ENCODE results near the gene SLC17A9.

The SLC17A9 gene

DNA sequence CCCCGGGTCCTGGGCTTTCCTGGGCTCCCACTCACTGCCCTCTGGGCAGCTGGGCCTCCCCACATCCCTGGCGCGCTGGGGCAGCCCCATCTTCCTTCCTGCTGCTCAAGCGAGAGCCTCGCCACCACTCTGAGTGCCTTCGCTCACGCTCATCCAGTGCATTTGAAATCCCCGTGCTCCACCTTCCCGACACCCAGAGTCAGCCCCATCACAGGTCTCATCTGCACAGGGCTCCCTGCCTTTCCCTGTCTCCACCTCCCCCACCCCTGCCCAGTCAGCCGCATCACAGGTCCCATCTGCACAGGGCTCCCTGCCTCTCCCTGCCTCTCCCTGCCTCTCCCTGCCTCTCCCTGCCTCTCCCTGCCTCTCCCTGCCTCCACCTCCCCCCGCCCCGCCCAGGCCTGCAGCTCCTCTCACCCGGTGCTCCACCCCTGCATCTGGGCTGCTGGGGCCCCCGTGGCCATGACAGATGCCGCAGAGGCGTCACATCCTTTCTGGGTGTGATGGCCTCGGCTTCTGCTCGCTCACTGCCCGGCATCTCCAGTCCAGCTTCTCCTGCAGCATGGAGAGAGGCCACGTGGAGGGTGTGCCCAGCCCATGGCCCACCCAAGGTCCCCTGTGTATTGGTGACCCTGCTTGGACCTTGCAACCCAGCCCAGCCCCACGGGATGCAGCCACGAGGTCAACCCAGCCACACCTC, 63.3 kb downstream of the SLC17A9 start:
- DNase-seq (ENCODE audit: low read depth in 4 of 4, low spot score in 1 of 4): no peak

DNA sequence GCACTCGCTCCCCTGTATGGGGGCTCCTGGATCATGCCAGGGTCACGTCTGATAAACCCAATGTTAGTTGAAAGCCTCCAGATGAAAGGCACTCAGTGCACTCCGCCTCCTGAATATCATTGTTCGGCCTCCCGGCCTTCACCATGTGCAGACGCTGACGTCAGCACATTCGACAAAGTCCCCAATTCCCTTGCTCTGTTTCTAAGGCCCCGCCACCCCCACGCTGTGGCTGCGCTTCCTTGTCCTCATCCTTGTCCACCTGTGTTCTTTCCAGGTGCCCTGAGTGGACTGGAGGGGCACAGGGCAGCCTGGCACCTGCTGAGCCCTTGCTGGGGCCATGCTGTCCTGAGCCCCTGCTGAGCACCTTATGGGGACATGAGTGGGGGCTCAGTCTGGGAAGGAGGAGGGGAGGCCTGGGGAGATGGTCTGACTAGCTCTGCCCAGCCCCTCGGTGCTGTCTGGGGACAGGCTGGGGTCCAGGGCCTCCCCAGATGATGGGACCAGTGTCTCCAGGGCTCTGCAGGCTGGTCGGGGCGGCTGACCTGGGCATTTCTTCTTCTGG, 64.1 kb downstream of the SLC17A9 start:
- DNase-seq (ENCODE audit: low read depth in 4 of 4, low spot score in 1 of 4): no peak

DNA sequence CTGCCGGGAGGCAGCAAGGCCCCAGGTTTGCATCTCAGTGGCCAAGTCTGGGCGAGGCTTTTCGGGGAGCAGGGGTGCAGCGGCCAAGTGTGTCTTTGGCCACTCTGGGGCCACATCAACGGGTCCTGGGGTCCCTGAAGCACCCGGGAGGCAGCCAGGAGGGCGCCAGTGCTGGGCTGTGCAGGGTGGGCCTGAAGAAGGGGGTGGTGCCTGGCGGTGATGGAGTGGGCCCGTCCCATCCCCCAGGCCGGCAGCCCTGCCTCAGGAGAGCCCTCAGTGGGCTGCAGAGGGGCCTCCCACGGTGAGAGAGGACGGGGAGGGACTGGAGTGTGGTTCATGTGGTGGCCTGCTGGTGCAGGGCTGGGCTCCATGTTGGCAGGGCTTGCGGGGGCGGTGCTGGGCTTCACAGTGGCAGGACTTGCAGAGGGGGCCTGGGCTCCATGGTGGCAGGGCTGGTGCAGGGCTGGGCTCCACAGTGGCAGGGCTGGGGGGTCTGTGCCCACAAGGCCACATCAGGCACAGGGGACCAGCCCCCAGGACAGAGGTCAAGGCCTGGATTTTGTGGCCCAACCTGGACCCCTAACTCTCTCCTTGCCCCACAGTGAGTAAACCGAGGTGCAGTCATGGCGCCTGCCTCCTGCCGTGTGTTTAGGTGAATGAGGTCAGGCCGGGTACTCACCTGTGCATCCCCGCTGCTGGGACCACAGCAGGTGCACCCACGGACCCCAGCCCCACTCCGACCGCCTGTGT, 64.7 kb downstream of the SLC17A9 start:
- no peak for DNase-seq (ENCODE audit: low read depth in 4 of 4, low spot score in 1 of 4)

DNA sequence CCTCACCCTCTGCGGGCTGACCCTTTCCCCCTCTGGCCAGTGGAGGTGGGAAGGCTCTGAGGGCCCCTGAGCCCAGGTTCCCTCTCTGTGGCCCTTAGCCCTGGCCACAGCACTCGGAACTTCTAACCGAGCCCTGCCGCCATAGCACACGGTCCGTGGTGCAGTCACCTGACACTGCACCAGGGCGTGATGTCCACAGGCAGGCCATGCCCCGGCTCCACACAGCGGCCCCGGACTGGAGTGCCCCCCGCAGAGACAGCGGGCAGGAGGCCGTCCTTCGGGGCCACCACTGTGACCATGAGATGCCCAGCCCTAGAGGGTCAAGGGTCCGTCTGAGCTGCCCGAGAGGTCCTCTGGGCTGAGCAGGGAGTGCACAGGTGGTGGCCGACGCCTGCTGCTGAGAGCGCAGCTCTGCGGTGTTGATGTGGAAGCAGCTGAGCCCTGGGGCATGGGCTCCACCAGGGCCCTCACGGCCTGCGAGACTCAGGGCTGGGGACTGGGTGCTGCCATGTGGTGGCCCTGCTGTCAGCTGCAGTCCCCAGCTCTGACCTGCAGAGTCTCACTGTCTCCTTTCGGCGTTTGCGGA, 65.4 kb downstream of the SLC17A9 start:
- no peak for DNase-seq (ENCODE audit: low read depth in 4 of 4, low spot score in 1 of 4)

Measured in stimulated activated CD4-positive, alpha-beta T cell treated with anti-CD3 and anti-CD28 coated beads, Interleukin-1b, Interleukin-23, amount 100 ng/mL, for 24 hours (primary cell).